IPS-18c (cell line): Measurements from ENCODE around the gene GADD45G.

Experiments
- H3K4me3 ChIP-seq: 2 replicates; pipeline ENCODE4 v1.7.0; 2013; ENCODE audit warnings: low read depth, mild to moderate bottlenecking, low read length, moderate library complexity; ENCODE audit not compliant: insufficient read depth
- H3K9me3 ChIP-seq: one replicate; pipeline ENCODE4 v1.6.1; 2013; ENCODE audit warnings: mild to moderate bottlenecking, low read length, moderate library complexity; ENCODE audit not compliant: control insufficient read depth, insufficient read depth

Gene GADD45G

GRCh38 chr9:89604729-89605464 lies at the start of gene GADD45G:
GADD45G (plus strand) TSS chr9:89605012; CDS start chr9:89605122, 110 bp downstream.
- Histone ChIP-seq H3K4me3 (peak within 1 kb of the TSS; percentile 86), H3K9me3 (no peaks in the 10 kb centered on the region)

- no peak overlapping the region for H3K4me3 ChIP-seq
- no peaks in the 10 kb centered on the region for H3K9me3 ChIP-seq
Measured at GRCh38 chr9:89555036-89555415, 49.8 kb upstream of the GADD45G start.

- no peak overlapping the region for H3K4me3 ChIP-seq
- H3K9me3 ChIP-seq = no peaks in the 10 kb centered on the region
Measured at GRCh38 chr9:89555451-89556375, 49.1 kb upstream of the GADD45G start.

GRCh38 chr9:89558196-89558899 lies 46.5 kb upstream of the GADD45G start:
- Histone ChIP-seq H3K4me3 (no peak overlapping the region), H3K9me3 (no peaks in the 10 kb centered on the region)

- H3K9me3 ChIP-seq = no peaks in the 10 kb centered on the region
- H3K4me3 ChIP-seq = no peak overlapping the region
Measured at GRCh38 chr9:89558948-89559347, 45.9 kb upstream of the GADD45G start.

- no peaks in the 10 kb centered on the region for H3K9me3 ChIP-seq
- no peak overlapping the region for H3K4me3 ChIP-seq
Measured at GRCh38 chr9:89562186-89562814, 42.5 kb upstream of the GADD45G start.

- Histone ChIP-seq H3K4me3 (no peak overlapping the region), H3K9me3 (no peaks in the 10 kb centered on the region)
Measured at GRCh38 chr9:89563571-89564345, 41.1 kb upstream of the GADD45G start.

GRCh38 chr9:89564346-89564878 lies 40.4 kb upstream of the GADD45G start:
- Histone ChIP-seq H3K4me3 (no peak overlapping the region), H3K9me3 (no peaks in the 10 kb centered on the region)

- H3K4me3 ChIP-seq = no peak overlapping the region
Measured at GRCh38 chr9:89567649-89568048, 37.2 kb upstream of the GADD45G start.

GRCh38 chr9:89574309-89574708 lies 30.5 kb upstream of the GADD45G start:
- no peaks in the 10 kb centered on the region for H3K9me3 ChIP-seq

More at GRCh38 chr9:89567649-89568048, 37.2 kb upstream of the GADD45G start:
- no peaks in the 10 kb centered on the region for H3K9me3 ChIP-seq

GRCh38 chr9:89576404-89576839 lies 28.4 kb upstream of the GADD45G start:
- Histone ChIP-seq H3K4me3 (no peak overlapping the region), H3K9me3 (no peaks in the 10 kb centered on the region)

More at GRCh38 chr9:89574309-89574708, 30.5 kb upstream of the GADD45G start:
- no peak overlapping the region for H3K4me3 ChIP-seq

- no peak overlapping the region for H3K4me3 ChIP-seq
- H3K9me3 ChIP-seq = no peaks in the 10 kb centered on the region
Measured at GRCh38 chr9:89577363-89577762, 27.4 kb upstream of the GADD45G start.

GRCh38 chr9:89579741-89580385 lies 24.9 kb upstream of the GADD45G start:
- Histone ChIP-seq H3K9me3 (no peaks in the 10 kb centered on the region), H3K4me3 (no peak overlapping the region)

- H3K4me3 ChIP-seq = no peak overlapping the region
- no peaks in the 10 kb centered on the region for H3K9me3 ChIP-seq
Measured at GRCh38 chr9:89586311-89586710, 18.5 kb upstream of the GADD45G start.

- no peak overlapping the region for H3K4me3 ChIP-seq
Measured at GRCh38 chr9:89588271-89588879, 16.4 kb upstream of the GADD45G start.

More at GRCh38 chr9:89588271-89588879, 16.4 kb upstream of the GADD45G start:
- H3K9me3 ChIP-seq = no peaks in the 10 kb centered on the region
